ENCODE measurements around the gene AKAP13.
"Not testable (repeated sequence)": the region's sequence is repeated elsewhere in the genome, so short reads cannot be mapped to it uniquely, and the experiment has no call there.

Gene AKAP13

DNA sequence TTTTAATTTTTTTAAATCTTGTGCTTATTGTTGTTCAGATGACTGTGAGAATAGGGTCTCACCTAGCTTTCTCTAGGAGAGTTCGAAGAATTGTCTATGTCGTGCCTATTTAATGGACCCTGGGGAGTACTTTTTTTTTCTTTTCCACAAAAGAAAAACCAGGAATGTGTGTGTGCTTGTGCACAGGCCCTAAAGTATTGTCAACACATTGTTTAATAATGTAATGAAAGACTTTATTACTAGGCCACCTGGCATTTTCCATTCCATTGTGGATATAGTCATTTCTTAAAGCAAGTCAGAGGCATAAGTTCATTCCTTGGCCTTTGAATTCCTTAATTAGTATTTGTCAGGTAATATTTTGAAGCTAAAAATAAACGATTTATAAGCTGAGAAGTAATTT, 278.4 kb downstream of the AKAP13 start:
- no peak for DNase-seq (ENCODE audit: low read depth, low spot score)

DNA sequence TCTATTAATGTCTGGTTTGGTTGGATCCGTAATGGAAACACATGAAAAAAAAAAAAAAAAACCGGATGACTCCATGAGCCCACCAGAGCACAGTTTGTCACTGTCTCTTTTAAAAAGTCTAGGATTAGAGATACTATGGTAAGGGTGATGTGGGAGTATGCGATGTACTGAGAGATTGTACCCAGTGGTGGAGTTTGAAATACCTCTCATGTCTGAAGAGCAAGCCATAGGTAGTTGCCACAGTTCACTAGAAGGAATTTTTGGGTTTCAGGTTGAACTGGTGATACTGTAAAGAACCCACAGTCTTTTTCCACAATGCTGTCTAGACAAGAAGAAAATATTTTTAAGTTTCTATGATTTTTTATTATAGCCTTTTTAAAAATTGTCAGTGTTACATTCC, 281.5 kb downstream of the AKAP13 start:
- DNase-seq (ENCODE audit: low read depth, low spot score): no peak

DNA sequence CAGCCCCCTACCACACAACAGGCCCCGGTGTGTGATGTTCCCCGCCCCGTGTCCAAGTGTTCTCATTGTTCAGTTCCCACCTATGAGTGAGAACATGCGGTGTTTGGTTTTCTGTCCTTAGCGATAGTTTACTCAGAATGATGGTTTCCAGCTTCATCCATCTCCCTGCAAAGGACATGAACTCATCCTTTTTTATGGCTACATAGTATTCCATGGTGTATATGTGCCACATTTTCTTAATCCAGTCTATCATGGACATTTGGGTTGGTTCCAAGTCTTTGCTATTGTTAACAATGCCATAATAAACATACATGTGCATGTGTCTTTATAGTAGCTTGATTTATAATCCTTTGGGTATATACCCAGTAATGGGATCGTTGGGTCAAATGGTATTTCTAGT, 285.3 kb downstream of the AKAP13 start:
- not testable (repeated sequence) for DNase-seq (ENCODE audit: low read depth, low spot score)

DNA sequence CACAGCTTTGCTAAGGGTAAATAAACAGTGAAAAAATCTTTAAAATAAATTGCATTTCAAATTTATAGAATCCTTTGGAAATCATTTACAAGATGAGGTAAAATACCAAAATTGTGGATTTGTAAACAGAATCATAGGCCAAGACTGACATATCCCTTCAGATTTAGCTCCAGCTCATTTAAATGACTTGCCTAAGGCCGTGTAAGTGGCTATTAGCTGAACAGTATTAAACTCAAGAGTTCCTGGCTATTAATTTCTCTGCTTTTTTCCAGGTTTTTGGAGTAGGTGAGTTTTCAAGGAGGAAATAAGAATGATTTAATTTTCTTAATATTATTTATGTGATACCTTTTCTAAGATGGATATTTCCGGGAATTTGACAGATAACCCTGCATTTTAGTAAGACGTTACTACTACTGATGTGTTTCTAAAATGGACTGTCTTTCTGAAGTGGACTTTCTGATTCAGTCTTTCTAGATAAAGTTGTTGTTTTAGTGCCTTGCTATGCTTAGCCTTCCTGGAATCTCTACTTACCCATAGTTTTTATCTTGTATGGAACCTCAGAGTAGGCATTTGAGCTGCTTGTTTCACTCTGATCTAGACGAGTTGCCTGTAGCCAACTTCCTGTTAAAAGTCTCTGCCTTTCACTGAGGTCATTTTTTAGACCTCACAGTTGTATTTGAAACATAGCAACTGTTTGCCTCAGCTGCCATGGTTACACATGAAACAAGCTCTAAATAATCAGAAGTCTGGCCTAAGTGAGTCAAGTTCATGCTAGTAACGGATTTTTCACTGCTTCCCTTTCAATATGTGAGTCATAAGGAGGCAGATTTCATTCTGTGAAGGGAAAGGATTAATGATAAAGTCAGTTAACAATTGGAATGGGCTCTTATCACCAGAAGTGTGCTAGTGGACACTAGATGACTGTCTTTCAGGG, 287.4 kb downstream of the AKAP13 start:
- peak; percentile 53 for DNase-seq (ENCODE audit: low read depth, low spot score)

DNA sequence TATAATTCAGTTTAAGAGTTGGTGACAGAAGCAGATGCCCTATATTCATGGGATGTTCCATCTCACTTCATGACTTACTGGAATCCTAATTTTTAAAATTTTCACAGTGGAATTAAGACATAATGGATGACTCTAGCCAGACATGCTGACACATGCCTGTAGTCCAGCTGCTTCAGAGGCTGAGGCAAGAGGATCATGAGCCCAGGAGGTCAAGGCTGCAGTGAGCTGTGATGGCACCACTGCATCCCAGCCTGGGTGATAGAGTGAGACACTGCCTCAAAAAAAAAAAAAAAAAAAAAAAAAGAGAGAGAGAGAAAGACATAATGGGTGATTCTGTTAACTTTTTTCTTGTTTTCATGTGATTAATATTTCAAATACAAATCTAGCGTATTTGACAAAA, 290.8 kb downstream of the AKAP13 start:
- no peak for DNase-seq (ENCODE audit: low read depth, low spot score)

DNA sequence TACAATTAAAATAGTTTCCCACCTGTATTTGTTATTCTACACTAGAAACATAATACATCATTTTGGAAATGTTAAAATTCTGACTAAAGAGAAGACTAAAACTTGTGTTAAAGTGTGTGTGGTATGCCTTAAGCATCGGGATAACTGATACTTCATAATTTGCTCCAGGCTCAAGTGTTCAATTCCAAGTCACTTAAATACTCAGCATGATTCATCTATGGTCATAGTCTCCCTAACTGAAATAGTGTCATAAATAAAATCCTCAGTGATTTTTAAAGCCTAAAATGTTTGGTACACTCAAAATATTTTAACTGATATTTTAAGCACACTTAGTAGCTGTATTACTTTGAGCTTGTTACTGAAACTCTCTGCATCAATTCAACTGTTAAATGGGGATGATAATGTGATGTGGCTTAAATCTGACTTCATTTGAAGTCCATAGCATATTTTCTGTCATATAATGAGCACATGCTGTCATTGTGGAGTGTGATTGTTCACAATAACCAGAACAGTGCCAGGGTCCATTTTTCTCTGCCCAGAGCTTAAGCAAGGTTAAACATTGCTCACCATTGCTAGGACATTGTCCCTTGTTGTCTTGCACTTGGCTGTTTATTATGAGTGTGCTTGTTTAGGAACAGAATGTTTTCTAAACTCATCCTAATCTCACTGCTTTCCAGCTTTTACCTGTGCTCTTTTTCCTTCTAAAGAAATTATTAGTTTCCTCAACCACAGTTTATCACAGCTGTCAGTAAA, 292.1 kb downstream of the AKAP13 start:
- DNase-seq (ENCODE audit: low read depth, low spot score): no peak

DNA sequence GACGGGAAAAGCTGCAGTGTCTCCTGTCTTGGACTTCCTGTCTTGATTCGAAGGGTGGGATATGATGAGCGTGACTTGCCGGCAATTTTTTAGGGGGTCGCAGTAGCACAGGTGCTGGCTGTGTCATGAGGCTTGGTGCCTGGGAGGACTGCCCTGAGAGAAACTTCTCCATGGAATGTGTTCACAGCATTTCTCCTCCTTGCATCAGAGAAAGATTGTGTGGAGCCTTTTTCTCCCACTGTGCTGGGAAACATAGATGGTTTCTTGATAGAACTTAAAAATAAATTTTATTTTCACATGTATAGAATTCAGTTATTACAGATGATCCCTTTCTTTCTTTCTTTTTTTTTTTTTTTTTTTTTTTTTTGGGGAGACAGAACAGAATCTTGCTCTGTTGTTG, 292.9 kb downstream of the AKAP13 start:
- DNase-seq (ENCODE audit: low read depth, low spot score): no peak

DNA sequence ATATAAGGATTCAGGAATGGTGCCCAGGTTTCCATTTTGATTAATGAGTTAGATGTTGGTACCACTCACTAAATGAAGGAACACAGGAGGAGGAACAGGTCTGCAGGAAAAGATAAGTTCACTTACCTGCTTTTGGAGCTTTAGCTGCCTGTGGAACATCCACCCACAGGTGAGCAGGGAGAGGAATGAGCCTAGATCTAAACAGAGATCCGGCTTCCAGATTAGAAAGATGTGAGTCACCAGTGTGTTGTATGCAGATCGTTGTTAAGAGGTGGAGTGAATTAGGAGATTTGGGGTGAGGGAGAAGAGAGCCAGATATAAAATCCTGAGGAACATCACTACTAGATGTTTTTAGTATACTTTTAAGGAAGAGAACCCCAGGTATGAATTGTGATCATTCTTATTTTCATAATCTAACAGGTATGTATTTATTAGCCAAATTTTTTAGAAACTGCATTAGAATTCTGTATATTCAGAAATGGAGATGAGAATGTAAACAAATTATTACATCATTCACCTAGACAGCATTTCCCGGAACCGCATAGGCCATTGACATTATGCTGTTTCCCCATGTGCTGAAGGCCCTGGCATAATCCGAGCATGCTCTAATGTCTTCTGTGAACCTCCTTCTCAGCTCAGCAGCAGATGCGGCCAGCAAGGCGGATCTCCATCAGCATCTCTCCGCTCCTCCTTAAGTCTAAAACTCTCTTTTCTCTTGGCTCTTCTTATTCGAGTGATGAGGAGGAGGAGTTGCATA, 296.1 kb downstream of the AKAP13 start:
- no peak for DNase-seq (ENCODE audit: low read depth, low spot score)

DNA sequence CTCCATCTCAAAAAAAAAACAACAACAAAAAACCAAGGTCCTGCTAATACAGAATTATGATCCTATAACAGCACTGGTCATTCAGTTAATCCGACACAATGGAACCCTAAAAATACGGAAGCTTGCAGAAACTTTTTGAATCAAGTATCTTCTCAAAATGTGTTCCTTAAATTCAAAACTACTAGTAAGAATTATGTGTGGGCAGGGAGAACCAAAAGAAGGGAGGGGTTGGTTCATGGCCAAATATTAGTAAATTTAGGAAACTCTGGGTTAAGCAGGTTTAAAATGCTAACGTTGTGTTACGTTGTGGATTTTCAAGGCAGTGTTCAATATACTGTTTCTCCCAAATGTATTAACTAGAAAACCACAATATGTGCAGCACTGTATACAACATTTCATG, 298.8 kb downstream of the AKAP13 start:
- no peak for DNase-seq (ENCODE audit: low read depth, low spot score)

DNA sequence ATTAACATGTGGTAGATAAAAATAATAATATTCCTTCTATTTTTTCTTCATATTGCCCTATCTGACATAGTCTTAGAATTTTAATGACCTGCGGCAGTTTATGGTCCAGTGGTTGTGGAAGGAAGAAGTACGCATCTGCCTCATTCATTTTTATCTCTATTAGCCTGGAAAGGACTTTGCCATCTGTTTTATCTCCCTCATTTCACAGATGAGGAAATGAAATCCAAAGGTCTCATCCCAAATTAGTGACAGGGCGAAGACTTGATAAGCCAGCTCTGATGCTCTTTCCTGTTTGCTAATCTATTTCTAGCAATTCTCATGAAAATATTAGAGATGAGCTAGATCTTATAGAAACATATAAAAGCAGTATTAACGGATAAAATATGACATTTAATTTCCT, 301.0 kb downstream of the AKAP13 start:
- no peak for DNase-seq (ENCODE audit: low read depth, low spot score)

DNA sequence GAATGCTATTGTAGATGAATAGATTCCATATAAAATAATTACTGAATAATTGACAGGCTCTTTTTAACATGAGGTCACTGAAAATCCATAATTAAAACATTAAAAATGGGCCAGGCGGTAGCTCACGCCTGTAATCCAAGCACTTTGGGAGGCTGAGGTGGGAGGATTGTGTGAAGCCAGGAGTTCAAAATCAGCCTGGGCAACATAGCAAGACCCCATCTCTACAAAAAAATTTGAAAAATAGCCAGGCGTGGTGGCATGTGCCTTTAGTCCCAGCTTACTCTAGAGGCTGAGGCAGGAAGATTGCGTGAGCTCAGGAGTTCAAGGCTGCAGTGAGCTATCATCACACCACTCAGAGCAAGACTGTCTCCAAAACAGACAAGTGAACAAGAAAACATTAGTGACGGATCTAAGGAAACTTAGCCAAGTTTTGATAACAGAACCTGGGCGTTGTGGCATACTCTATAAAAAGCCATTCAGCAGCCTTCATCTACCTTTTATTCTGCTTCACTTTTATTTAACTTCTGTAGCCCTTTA, 303.8 kb downstream of the AKAP13 start:
- no peak for DNase-seq (ENCODE audit: low read depth, low spot score)

DNA sequence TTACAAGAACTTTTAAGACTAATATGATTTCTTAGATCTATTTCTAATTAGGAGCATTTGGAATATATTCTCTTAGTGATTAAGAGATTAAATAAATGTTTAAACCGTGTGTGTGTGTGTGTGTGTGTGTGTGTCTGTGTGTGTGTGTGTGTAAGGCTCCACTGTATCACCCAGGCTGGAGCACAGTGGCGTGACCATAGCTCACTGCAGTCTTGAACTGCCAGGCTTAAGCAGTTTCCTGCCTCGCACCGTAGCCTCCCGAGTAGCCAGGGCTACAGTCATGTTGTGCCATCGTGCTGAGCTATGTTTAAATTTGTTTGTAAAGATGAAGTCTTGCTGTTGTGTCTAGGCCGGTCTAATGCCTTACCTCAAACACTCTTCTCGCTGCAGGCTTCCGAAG, 305.0 kb downstream of the AKAP13 start:
- no peak for DNase-seq (ENCODE audit: low read depth, low spot score)

DNA sequence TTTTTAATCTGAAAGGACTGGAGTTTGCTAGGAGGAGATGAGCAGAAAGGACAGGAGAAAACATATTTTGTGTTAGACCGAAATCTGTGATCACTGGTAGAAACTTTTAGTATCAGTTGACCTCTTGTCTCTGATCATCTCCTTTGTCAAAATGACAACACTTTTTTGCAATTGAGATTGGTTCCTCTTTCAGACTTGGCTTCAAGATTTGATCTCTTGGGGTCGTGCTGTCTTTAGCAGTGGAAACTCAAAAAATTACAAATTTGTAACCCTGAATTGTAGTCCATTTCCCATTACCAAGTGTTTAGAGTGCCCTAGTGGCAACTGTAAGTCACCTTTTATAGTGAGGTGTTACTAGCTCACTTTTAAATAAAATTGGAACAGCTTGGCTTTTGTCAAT, 306.9 kb downstream of the AKAP13 start:
- no peak for DNase-seq (ENCODE audit: low read depth, low spot score)

DNA sequence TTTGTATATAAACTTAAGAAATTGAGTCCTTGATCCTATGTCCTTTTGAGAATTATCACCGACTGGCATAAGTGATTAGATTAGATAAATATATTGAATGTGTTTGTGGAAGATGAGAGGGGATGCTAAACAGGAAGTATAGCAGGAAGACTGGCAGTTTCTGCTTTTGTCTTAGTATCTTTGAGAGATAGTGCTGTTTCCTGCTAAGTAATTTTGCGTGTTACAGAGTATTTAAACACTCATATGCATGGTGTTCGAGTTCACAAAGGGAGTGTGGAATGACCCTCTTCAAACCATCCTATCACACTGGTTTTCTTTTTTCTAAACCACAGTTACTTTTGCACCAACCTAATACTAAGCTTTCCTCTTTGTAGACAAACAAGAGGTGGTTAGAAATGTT, 308.3 kb downstream of the AKAP13 start:
- no peak for DNase-seq (ENCODE audit: low read depth, low spot score)

DNA sequence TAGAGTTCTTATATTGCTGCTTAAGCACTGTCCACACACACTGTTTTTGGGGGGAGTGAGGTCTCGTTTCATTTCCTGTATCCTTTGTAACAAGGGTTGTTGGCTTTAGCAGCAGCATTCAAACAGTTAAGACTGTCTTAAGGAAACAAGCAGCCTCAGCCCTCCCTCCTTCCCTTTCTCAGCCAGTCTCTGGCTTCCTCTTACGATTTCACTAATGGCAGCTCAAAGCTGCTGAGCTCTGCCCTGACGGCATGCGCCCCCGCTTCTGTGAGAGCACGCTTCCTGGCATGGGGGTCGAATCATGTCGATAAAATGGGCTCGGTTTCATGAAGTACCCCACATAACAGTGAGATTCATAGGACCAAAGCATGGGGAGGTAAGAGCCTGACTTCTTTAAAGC, 309.3 kb downstream of the AKAP13 start:
- DNase-seq (ENCODE audit: low read depth, low spot score): peak; percentile 45

DNA sequence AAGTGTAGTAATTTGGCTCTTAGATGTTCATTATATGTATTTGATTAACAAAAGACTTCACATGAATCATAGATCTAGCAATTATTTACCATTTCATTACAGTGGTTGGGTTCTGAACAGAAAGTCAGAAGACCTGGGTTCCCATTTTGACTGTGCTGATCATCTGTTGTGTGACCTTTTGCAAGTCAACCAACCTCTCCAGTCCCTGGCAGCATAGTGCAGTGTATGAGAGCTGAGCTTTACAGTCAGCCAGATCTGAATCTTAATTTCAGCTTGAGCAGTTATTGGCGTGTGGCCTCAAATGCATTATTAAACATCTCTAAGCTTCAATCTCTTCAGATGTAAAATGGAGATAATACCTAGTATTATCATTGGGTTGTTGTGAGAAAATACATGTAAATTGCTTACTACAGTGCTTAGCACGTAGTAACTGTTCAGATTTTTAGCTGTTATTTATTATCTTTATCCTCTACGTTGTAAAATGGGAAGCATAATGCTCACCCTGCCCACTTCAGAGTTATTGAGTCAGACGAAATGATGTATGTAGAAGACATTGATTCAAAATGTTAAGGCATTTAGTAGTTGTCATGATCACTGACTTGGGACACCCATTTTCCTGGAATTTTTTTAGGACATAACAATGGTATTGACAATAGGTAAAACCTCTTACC, 310.3 kb downstream of the AKAP13 start:
- DNase-seq (ENCODE audit: low read depth, low spot score): no peak

DNA sequence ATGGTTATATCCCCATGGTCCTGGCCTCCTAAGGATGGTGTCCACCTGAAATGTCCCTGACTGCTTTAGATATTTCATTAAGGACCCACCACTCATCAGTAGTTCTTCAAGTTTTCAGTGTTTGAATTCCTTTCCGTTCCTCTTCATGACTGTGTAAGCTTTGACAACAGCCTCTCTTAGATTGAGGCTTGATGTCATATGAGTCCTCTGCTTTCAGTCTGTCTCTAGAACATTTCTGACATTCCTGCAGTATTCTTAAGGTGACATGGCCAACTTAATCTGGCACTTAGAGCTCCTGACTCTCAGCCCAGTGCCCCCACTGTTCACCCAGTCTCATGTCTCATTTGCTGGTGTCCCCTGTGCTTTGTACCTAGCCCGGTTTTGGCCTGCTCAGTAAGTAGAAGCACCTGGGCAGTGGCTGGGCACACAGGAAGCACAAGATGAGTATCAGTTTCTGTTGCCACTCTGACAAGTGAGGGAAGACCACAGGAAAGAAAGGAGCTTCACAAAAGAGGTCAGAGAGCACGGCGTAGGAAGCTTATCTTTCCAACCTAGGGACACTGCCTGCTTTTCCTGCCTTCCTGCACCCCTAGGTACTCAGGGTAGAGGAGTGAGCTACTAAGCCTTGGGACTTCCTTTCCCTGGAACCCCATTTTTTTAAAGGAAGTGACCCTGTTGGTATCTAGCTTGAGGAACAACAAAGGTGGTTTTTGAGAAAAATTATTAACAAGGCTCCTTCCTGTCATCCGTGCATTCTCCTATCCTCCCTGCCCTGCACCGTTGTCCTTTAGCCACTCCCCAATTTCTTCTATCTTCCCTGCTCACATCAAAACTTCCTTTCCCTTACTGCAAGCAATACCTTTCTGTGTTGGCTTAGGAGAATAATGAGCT, 311.2 kb downstream of the AKAP13 start:
- no peak for DNase-seq (ENCODE audit: low read depth, low spot score)

DNA sequence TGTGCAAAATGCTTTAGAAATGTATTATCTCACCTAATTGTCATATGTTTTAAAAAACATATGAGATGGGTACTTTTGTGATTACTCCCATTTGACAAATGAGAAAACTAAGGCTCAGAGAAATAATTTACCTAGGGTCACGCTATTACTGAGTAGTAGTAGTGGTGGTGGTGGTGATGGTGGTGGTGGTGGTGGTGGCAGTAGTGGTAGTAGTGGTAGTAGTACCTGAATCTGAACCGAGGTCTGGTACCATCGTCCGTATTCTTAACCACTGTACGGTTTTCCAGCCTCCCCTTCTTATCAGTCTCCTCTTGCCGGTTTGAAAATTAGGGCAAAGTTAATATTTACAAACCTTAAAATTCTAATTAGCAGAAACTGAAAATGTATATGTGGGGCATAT, 311.9 kb downstream of the AKAP13 start:
- no peak for DNase-seq (ENCODE audit: low read depth, low spot score)

DNA sequence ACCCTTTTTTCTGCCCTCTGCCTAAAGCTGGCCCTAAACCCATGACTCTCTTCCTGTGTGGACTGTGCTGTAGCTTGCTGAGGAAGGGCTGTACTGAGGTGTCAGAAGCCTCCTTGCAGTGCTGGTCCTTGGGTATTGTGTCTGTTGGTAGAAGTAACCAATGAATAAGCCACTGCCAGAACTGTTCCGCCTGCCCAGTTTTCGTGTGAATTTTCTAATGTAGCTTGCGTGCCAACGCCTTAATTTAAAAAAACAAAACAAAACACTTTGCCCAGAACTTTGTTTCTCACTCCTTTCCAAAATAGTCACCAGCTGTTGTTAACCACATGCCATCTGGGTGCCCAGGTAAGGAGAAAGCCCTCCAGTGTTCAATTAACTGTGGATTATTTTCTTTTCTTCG, 312.5 kb downstream of the AKAP13 start:
- DNase-seq (ENCODE audit: low read depth, low spot score): no peak

DNA sequence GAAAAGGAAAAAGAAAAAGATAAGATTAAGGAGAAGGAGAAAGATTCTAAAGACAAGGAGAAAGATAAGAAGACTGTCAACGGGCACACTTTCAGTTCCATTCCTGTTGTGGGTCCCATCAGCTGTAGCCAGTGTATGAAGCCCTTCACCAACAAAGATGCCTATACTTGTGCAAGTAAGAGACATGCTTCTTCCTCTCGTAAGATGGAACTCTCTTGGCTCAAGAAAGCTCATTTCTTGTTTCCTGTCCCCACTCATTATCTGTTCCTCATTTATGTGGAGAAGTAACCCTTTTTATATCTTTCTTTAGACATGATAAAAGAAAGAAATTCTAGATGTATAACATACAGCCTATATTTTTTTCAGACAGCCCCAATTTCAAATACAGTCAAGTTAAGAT, 312.9 kb downstream of the AKAP13 start:
- no peak for DNase-seq (ENCODE audit: low read depth, low spot score)

Data from activated CD4-positive, CD25-positive, alpha-beta regulatory T cell treated with anti-CD3 and anti-CD28 coated beads, Interleukin-2, amount 50 U/mL, for 16 hours (primary cell).